LNCAP (cell line): Measurements from ENCODE around the gene RNMT.

Experiments used
- CTCF ChIP-seq: fragments of 450-650 bp; IDR thresholded peaks from 2 replicates; pipeline ENCODE4 v1.5.1; 2017; ENCODE audit warnings: mild to moderate bottlenecking

The RNMT gene

DNA sequence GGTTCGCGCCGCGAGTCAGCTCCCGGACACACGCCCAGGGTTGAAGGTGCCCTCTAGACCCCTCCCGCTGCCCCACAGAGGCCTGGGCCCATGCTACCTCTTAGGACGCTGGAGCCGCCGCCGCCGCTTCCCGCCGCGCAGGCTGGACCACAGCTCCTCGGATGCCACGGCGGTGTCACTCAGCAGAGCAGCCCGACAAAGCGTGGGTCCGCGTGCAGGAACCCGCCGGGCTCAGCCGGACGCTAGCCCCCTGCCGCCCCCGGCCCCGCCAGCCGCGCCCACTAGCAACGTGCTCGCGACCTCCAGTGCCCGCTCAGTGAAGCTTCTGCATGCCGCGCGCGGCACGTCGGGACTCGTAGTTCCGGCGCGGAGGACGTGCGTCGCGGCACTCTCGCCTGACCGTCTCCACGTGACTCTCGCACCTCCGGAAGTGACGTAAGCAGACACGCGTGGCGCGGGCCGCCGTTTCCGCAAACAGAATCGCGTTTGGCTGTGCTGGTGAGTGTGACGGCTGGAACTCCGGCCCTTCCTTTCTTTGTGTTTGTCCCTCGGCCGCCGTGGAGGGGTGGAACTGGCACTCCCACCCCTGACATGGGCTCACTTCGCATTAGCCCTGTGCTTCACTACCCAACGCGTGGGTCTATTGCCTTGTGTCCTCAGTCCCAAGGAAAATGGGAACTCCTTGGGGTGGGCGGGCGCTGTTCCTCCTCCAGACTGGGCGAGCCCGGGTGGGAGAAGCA lies at the start of gene RNMT, which contains the start of gene FAM210A:
Gene RNMT, plus strand, starts transcription at position 442 of the 740 bp plus-strand sequence. CDS start 4,845 bp downstream, outside the sequence.
Gene FAM210A, minus strand, starts transcription at position 327 of the 740 bp plus-strand sequence. CDS start 44,481 bp downstream, outside the sequence.
- no peak; the same call in 1 of the 2 replicates for TF ChIP-seq CTCF

GRCh38 chr18:13680612-13681011 lies 45.9 kb upstream of the RNMT start:
- TF ChIP-seq CTCF = peak; percentile 45; the same call in 1 of the 2 replicates

DNA sequence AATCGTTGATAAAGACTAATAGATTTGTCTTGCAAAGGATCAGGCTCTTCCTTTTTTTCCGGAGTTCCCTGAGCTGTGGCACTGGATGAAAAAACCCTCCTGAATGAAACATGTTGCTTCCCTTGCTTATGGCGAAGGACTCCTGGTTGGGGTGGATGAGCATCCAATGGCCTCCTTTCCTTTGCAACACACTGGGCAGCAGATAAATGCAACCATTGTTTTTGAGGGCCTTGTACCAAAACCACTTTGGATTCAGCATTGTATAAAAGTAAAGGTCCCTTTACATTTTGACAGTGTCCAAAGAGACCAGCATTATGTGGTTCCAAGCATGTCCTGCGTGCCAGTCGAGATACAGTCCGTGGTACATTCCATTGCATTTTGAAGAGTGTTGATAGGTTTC lies 44.8 kb upstream of the RNMT start:
- no peak for TF ChIP-seq CTCF

- TF ChIP-seq CTCF = no peak
Observed at GRCh38 chr18:13684546-13684945, 41.9 kb upstream of the RNMT start.

GRCh38 chr18:13688191-13689136 lies 38.0 kb upstream of the RNMT start:
- no peak for TF ChIP-seq CTCF

DNA sequence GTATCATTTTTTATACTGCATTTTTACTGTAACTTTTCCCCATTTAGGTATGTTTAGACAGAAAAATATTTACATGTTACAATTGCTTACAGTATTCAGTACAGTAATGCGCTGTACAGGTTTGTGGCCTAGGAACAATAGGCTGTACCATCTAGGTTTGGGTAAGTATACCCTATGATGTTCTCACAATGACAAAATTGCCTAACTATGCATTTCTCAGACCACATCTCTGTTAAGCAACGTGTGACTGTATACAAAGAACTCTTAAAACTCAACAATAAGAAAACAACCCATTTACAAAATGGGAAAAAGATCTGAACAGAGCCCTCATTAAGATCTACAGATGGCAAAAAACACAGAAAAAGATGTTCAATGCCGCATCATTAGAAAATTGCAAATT lies 29.5 kb upstream of the RNMT start:
- no peak for TF ChIP-seq CTCF

DNA sequence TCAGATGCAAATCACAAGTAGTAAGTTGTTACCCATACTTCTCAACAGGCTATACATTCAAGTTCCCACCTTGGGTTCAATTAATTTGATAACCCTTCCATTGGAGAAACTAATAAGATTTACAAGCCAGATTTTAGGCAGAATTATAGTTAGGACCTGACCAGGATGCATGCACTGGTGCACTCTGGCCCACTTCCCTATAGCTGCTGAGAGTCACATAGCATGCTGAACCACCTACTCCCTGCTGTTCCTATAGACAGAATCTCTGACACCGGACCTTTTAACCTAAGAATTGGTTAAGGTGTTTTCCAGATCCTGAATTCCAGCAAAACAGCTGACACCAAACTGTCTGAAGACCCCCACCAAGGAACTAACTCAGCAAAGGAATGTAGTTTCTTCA lies 26.3 kb upstream of the RNMT start:
- TF ChIP-seq CTCF = no peak
